GM12878 (cell line): ENCODE results near the gene LIM2. TPM values are rescaled to one million over a fixed set of nuclear protein-coding genes. Genes with fewer than 3 reads are reported as not detected.

Source experiments
- CBX5 ChIP-seq: sonication (generic); IDR thresholded peaks from 2 replicates; pipeline ENCODE4 v1.6.1; 2016; ENCODE audit warnings: low read depth, moderate library complexity, mild to moderate bottlenecking, inconsistent platforms
- CHD2 ChIP-seq: IDR thresholded peaks from 2 replicates; pipeline ENCODE4 v1.6.1; 2011; ENCODE audit warnings: low read depth, low read length, improper control_type of control experiment, borderline replicate concordance
- CREB1 ChIP-seq: IDR thresholded peaks from 2 replicates; pipeline ENCODE4 v1.6.1; 2012; ENCODE audit warnings: low read depth, mild to moderate bottlenecking, inconsistent platforms
- CTCF ChIP-seq, 3 experiments: IDR thresholded peaks in 2 of 3; conservative IDR thresholded peaks in 1 of 3; 2 replicates each; pipeline ENCODE4 v1.5.1; 2011; ENCODE audit warnings: low read depth in 3 of 3, low read length in 3 of 3, mild to moderate bottlenecking in 3 of 3, control low read depth in 2 of 3, moderate library complexity in 2 of 3, inconsistent platforms in 1 of 3, mixed read lengths in 1 of 3; ENCODE audit not compliant: control insufficient read depth in 2 of 3, insufficient read depth in 1 of 3; ENCODE audit errors: extremely low read depth in 1 of 3
- E4F1 ChIP-seq: fragments of 450-650 bp; IDR thresholded peaks from 2 replicates; pipeline ENCODE4 v1.6.1; 2018; ENCODE audit warnings: borderline replicate concordance, mild to moderate bottlenecking; ENCODE audit not compliant: partially characterized antibody
- EED ChIP-seq: sonication (generic); IDR thresholded peaks from 2 replicates; pipeline ENCODE4 v1.6.1; 2016; ENCODE audit warnings: antibody characterized with exemption, low read depth
- ESRRA ChIP-seq: IDR thresholded peaks from 2 replicates; pipeline ENCODE4 v1.6.1; 2012; ENCODE audit warnings: mild to moderate bottlenecking, low read length, improper control_type of control experiment
- FOS ChIP-seq: IDR thresholded peaks from 3 replicates; pipeline ENCODE4 v1.6.1; 2011; ENCODE audit warnings: borderline replicate concordance; ENCODE audit not compliant: insufficient read length; ENCODE audit errors: extremely low read depth
- FOXK2 ChIP-seq: fragments of 450-650 bp; IDR thresholded peaks from 2 replicates; pipeline ENCODE4 v1.6.1; 2017; ENCODE audit warnings: mild to moderate bottlenecking, moderate library complexity
- FOXM1 ChIP-seq: IDR thresholded peaks from 2 replicates; pipeline ENCODE4 v1.6.1; 2012; ENCODE audit warnings: low read depth, mild to moderate bottlenecking, inconsistent platforms, low read length, moderate library complexity
- LARP7 ChIP-seq: fragments of 450-650 bp; IDR thresholded peaks from 2 replicates; pipeline ENCODE4 v1.6.1; 2017; ENCODE audit warnings: mild to moderate bottlenecking
- MLLT1 ChIP-seq: fragments of 450-650 bp; IDR thresholded peaks from 2 replicates; pipeline ENCODE4 v1.6.1; 2016; ENCODE audit warnings: mild to moderate bottlenecking
- PAX5 ChIP-seq: IDR thresholded peaks from 2 replicates; pipeline ENCODE4 v1.6.1; 2011; ENCODE audit warnings: low read depth, low read length, borderline replicate concordance
- SMAD5 ChIP-seq: IDR thresholded peaks from 2 replicates; pipeline ENCODE4 v1.6.1; 2016; ENCODE audit warnings: antibody characterized with exemption, low read depth
- TBL1XR1 ChIP-seq: IDR thresholded peaks from 2 replicates; pipeline ENCODE4 v1.6.1; 2012; ENCODE audit warnings: low read depth, low read length, improper control_type of control experiment
- TCF12 ChIP-seq: IDR thresholded peaks from 2 replicates; pipeline ENCODE4 v1.6.1; 2011; ENCODE audit warnings: low read depth, mild to moderate bottlenecking, low read length
- USF1 ChIP-seq: IDR thresholded peaks from 2 replicates; pipeline ENCODE4 v1.6.1; 2011; ENCODE audit warnings: borderline replicate concordance, low read depth, mild to moderate bottlenecking, moderate library complexity, mixed read lengths, low read length; ENCODE audit not compliant: insufficient read depth; ENCODE audit errors: extremely low read length
- ZBED1 ChIP-seq: IDR thresholded peaks from 2 replicates; pipeline ENCODE4 v1.6.1; 2016; ENCODE audit warnings: borderline replicate concordance
- ZBTB4 ChIP-seq: fragments of 450-650 bp; formaldehyde crosslinking; IDR thresholded peaks from 2 replicates; pipeline ENCODE4 v1.4.0; 2022; ENCODE audit warnings: mild to moderate bottlenecking, moderate library complexity
- polyA plus RNA-seq, 11 experiments: library from polyadenylated mRNA; depleted of rRNA in 4 of 11; unstranded in 6 of 11; stranded (reverse) in 5 of 11; fragments of >200 nt; fragmentation: Nextera tagmentation in 4 of 11; fragmentation: Illumina TruSeq in 1 of 11; extraction: Ambion mirVana in 4 of 11; extraction: Trizol in 1 of 11; gene quantifications; 1 replicate in 1 of 11; 2 replicates in 10 of 11; pipeline versions ENCODE4 v1.2.1 to v1.2.3, GENCODE V29; 2011 to 2016; ENCODE audit warnings: inconsistent platforms in 2 of 11, missing spikeins in 2 of 11, low read depth in 1 of 11
- total RNA-seq, 4 experiments: library from RNA; depleted of rRNA in 3 of 4; stranded (reverse); fragments of >200 nt in 3 of 4; fragmentation: Illumina TruSeq in 1 of 4; extraction: Trizol in 1 of 4; gene quantifications; 2 replicates each; pipeline versions ENCODE4 v1.2.1 to v1.2.3, GENCODE V29; 2013 to 2021

LIM2 gene
- total and polyA plus RNA-seq, 10 of the 15 experiments (the other 5 are each of a cell fraction or from before 2014, with no cell fraction given): not detected

GRCh38 chr19:51367565-51368365 lies 20.0 kb downstream of the LIM2 start (continued):
- TF ChIP-seq CHD2: no peak
- 0 out of 2 replicates have a peak, but pooled peaks have one; percentile 26 for TF ChIP-seq PAX5
- no peak for TF ChIP-seq ZBED1
- TF ChIP-seq CREB1: peak; percentile 64; the same call in 1 of the 2 replicates
- TF ChIP-seq TBL1XR1: no peak
- peak; percentile 28 for TF ChIP-seq MLLT1
- no peak for TF ChIP-seq E4F1
- TF ChIP-seq TCF12: peak; percentile 8; the same call in 1 of the 2 replicates
- no peak for TF ChIP-seq ZBTB4
- no peak for TF ChIP-seq ESRRA
- TF ChIP-seq FOXM1: no peak
- TF ChIP-seq EED: peak; percentile 44
- no peak for TF ChIP-seq FOXK2
- TF ChIP-seq LARP7: peak; percentile 64
- TF ChIP-seq CTCF (IDR thresholded peaks at IDR 0.05 in 2 of 3, conservative IDR thresholded peaks at IDR 0.05 in 1 of 3; ENCODE audit: control insufficient read depth in 2 of 3, extremely low read depth in 1 of 3, insufficient read depth in 1 of 3, low read depth in 3 of 3, low read length in 3 of 3): no peak
- TF ChIP-seq SMAD5: no peak
- TF ChIP-seq CBX5: no peak
- TF ChIP-seq USF1: no peak
- TF ChIP-seq FOS: no peak
